ENCODE measurements around the gene PHKG1. TPM values are rescaled to one million over a fixed set of nuclear protein-coding genes. Genes with fewer than 3 reads are reported as not detected.
"Not testable (repeated sequence)": the region's sequence is repeated elsewhere in the genome, so short reads cannot be mapped to it uniquely, and the experiment has no call there.

The PHKG1 gene
- total RNA-seq, 1 donor from 2014 or later: 8.9 TPM

GRCh38 chr7:56033671-56034432 lies 58.9 kb downstream of the PHKG1 start:
- DNase-seq: no peak

- not testable (repeated sequence) for DNase-seq
These were observed 60.2 kb downstream of the PHKG1 start for GRCh38 chr7:56032578-56032977.

DNA sequence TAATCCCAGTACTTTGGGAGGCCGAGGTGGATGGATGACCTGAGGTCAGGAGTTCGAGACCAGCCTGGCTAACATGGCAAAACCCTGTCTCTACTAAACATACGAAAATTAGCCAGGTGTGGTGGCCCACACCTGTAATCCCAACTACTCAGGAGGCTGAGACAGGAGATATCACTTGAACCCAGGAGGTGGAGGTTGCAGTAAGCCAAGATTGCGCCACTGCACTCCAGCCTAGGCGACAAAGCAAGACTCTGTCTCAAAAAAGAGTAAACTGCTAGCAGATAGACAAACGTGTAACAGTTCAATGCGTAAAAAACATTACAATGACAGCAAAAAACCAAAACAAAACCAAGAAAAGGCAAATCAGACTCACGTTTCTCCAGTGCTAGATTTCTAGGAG lies 61.2 kb downstream of the PHKG1 start:
- not testable (repeated sequence) for DNase-seq

DNA sequence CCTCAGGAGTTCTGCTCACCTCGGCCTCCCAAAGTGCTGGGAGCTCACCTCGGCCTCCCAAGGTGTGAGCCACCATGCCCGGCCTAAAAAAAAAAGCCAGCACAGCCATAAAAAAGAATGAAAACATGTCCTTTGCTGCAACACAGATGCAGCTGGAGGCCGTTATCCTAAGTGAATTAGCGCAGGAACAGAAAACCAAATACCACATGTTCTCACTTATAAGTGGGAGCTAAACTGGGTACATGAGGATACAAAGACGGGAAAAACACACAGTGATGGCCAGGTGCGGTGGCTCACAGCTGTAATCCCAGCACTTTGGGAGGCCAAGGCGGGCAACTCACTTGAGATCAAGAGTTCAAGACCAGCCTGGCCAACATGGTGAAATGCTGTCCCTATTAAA lies 62.4 kb downstream of the PHKG1 start:
- DNase-seq: no peak

Small RNA genes lying within 50 kb of the gene (small RNA-seq; reads per million reads assigned to genes)
- gene SNORA15 (ENCODE audit: low replicate concordance) (not detected), gene SNORA22B (ENCODE audit: low replicate concordance) (not detected)

Other genes with a start within 250 kb of the PHKG1 start
- not detected for gene SEPTIN14, start 230.2 kb downstream of the PHKG1 start, total RNA-seq
- gene ZNF713, start 205.5 kb downstream of the PHKG1 start, total RNA-seq: 10.0 TPM
- 11.3 TPM for gene MRPS17, start 141.1 kb downstream of the PHKG1 start, total RNA-seq
- 45.1 TPM for gene NIPSNAP2, start 128.4 kb downstream of the PHKG1 start, total RNA-seq
- 18.1 TPM for gene PSPH, start 41.5 kb downstream of the PHKG1 start, total RNA-seq
- 111 TPM for gene CCT6A, start 41.2 kb downstream of the PHKG1 start, total RNA-seq
- gene SUMF2, start 28.7 kb downstream of the PHKG1 start, total RNA-seq: 96.9 TPM
- 138 TPM for gene CHCHD2, start 13.5 kb upstream of the PHKG1 start, total RNA-seq
- gene NUPR2, start 23.5 kb upstream of the PHKG1 start, total RNA-seq: 0.39 TPM